ENCODE results near the gene ELMO1.

Gene ELMO1

GRCh38 chr7:37399876-37400421, 48.7 kb downstream of the ELMO1 start:
- no peak for DNase-seq

DNA sequence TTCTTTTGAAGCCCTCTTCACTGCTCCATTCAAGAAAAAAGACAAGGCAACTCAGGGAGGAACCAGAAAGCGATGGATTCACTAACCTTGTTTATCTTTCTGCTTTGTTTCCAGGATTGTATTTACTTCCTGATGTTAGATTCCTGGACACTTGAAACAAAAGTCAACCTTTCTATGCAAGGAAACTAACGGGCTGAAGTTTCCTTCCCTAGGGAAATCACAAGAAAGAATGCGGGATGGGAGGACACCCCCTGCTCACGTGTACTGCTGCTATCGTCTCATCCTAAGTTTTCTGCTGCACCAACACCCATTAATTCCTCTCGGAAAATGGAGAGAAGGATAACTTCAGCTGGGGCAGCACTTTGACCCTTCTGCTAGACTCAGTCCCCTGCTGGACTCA, 50.3 kb downstream of the ELMO1 start:
- DNase-seq, result no peak

DNA sequence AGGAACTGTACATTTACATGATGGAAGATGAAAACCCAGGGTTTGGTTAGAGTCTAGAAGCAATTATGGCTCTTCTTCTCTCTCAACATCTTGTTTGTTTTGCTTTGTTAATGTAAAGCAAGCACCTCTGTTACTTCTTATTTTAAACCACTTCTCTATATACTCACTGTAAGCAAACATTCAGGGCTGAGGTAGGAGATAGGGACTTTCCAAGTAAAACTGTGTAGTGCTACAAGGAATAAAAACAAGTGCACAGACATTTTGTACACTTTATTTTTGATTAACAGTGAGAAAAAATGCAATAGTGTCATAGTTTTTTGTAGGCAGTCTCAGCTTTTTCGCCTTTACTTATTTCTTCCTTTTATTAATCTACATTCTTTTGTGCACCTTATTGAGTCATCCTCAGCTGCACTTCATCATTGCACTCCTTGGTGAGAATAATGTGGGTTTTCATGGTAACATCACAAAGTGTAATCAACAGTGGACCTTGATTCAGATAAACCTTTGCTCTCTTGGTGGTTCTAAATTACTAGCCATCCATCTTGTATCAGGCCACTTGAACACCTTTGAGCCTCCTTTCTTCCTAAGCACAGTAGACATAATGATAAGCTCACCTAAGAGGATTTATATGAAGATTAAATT, 52.9 kb downstream of the ELMO1 start:
- DNase-seq, result no peak

DNA sequence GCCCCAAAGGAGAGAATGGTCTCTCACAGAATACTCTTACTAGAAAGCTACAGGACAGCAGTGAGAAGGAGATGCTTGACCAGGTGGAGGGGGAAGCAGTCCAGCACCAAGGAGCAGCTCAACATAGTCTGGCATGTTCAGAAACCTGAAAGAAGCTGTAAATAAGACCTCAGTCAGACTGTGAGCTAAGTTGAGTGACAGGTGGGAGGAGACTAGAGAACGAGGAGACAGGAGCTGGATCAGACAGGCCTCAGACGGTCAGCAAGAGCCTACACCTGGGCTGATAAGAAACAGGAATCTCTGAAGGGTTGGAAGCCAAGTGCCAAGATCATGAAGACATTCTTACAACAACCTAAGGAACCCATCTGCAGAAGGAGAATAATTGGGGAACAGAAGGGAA, 54.5 kb downstream of the ELMO1 start:
- no peak for DNase-seq

DNA sequence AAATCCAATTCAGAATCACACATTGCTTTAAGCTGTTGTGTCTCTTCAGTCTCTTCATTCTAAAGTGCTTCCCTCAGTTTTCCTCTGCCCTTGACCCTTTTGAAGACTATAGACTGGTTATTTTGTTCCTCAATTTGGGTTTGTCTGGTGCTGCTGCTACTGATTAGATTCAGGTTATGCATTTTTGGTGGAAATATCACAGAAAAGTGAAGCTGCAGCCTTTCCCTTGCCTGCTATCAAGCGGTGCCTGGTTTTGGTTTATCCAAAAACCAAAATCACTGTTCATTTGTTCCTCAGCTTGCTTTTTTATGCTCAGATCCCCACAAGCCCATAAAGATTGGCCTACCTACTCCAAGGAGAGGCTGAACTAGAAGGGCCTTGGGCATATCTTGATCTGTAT, 55.2 kb downstream of the ELMO1 start:
- no peak for DNase-seq

DNA sequence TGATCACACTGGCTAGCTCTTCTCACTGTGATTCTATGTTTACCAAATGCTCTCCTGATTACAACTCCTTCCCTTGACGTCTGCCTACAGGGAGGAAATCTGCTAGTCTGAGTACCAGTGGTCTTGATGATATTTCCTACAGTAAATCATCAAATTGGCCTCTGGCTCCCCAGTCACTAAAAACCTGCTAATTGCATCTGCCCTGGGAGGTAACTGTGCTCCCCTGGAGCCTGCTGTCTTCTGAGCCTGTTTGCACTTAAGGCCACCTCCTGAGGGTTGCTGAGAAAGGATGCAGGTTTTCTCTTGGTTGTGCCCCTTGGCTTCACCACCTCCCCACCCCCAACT, 56.0 kb downstream of the ELMO1 start:
- DNase-seq, result no peak

DNA sequence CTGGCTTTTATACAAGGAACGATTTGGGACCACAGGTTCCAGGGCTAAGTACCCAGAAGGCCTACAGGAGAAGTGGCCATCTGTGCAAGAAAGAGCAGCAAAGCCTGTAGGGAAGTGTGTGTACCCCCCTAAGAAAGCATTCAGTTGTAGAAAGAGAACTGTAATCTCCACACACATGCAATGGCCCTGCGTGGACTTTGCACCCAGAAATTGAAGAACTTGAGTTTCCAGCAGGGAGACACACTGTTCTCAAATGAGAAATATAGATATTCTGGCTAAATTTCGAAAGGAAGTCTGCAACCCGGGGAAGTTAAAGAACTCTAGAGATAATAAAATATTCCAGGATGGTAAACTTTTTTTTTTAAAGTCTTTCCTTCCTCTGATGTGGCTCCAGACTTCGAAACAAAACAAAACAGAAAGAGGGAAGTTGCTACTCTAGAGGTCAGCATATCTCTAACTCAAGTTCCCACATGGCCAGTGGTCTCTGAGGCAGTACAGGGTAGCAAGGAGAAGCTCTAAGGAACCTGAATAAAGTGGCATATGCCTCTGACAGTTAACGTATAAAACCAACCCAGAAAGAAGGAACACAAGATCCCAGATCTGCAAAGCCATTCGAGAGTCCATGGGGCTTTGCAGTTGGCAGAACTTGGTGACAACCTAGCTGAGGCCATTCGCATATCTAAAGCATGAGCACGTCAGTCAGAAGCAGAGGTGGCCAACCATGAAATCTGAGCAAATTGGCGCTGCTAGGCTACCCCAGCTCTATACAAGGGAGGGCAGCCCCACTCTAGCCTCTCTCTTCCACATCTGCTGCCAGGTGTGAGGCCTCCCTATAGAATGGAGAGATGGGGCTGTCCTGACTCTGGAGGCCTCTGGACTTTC, 56.6 kb downstream of the ELMO1 start:
- no peak for DNase-seq

DNA sequence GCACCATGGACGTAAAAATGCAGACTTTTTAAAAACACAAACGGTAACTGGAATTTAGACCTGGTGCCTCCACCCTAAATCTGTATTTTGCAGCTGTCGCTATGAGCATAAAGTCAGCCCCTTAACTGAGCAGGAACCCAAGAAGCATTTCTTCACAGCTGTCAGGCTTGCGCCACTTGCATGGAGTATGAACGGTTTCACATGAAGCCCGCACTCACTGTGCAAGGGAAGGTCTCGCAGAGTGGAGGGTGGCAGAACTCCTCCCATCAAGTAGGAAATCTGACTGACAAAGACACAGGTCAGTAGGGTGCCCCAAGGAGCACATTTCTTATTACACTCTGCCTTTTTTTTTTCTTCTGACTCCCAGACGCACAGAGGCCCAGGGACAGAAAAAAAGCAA, 58.5 kb downstream of the ELMO1 start:
- no peak for DNase-seq

GRCh38 chr7:37388811-37389210, 59.9 kb downstream of the ELMO1 start:
- no peak for DNase-seq

DNA sequence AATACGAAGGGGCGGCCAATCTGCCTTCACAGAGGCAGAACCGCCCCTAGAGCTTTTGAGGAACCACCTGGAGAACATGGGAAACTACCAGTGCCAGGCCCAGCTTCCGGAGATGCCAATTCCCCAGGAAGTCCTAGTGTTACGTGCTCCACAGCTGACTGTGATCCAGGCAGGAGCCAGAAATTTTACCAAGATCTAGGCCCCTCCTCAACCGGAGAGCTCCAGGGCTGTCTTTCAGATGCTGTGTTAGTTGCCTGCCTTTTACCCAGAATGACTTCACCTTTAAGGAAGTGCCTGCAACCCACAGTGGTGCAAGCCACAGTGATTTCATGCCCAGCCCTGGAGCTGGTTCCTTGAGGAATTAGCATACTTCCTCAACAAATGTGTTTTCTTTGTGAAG, 62.9 kb downstream of the ELMO1 start:
- DNase-seq, result no peak

GRCh38 chr7:37382546-37383088, 66.0 kb downstream of the ELMO1 start:
- no peak for DNase-seq

GRCh38 chr7:37380831-37381230, 67.8 kb downstream of the ELMO1 start:
- DNase-seq, result no peak

DNA sequence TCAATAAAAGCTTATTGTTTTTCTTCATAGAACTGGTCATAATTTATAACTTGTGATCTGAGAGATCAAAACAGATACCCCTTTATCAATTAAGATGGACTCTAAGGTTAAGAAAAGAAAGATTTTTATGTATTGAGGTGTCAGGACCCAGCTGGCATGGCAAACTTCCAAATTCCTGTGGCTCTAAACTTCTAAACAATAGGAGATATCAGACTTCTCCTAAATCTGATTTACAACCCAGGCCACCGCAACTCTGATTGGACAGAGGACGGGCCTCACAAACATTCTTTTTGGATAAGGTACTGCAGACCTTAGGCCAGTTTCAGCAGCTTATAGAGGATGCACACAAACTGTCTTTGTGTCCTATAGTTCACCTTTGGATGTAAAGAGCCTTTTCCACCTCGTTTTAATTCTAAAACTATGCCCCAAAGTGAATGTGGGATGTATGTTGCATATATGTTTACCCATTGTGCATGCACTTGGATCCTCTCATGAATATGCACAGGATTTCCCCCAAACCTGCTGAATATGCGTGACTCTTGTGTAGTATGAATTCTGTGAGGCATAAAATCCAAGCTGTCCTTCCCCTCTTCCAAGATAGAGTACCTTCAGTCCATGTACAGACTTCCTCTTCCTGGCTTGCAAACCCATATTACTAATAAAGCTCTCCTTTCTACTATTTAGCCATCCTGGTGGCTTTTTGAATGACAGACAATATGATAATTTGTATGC, 69.0 kb downstream of the ELMO1 start:
- DNase-seq, result no peak

DNA sequence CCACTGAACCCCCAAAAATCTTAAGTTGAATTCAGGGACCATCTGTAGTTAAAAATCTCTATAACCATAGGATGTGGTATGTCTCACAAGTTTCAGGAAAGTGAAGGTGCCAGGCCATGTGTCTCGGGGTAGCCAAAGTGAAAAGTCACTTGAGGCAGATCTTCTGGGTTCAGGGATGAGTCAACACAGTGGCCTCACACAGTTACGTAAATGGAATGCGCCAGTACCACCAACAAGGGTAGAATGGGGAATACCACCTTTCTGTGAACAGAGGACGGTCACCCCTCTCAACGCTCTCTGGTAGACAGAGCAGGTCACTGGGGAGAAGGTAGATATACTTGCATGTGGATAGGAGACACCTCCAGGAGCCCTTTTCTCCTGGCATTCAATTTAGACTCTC, 71.4 kb downstream of the ELMO1 start:
- no peak for DNase-seq

DNA sequence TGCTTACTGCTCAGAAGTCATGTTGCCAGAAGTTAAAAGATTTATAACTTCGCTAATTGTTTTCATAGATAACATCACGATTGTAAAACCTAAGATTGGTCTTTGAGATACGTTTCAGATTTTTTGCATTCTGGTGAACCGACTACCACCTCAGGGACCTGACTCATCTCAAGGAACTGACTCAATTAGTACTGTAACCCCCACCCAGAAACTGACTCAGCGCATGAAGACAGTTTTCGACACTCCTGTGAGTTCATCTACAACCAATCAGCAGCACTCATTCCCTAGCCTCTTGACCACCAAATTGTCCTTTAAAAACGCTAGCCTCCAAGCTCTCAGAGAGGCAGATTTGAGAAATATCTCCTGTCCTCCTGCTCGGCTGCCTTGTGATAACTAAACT, 72.3 kb downstream of the ELMO1 start:
- DNase-seq, result no peak

DNA sequence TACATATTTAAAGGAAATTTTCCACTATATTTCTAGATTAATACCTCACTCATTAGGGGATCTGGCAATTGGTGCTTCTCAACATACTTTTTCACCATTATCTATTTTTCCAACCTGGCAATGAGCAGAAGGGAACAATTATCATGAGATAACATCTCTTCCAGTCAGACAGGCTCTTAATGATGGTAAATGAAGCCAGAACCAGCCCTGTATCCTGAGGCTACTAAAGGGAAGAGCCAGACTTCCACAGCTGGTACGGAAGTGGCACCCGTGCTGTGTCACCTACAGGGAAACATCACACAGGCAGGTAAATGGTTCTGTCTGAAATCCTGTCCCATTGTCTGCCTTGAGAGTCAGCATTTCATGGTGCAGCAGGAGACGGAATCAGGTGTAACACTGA, 75.9 kb downstream of the ELMO1 start:
- no peak for DNase-seq

- no peak for DNase-seq
These were observed 76.9 kb downstream of the ELMO1 start for GRCh38 chr7:37371755-37372154.

DNA sequence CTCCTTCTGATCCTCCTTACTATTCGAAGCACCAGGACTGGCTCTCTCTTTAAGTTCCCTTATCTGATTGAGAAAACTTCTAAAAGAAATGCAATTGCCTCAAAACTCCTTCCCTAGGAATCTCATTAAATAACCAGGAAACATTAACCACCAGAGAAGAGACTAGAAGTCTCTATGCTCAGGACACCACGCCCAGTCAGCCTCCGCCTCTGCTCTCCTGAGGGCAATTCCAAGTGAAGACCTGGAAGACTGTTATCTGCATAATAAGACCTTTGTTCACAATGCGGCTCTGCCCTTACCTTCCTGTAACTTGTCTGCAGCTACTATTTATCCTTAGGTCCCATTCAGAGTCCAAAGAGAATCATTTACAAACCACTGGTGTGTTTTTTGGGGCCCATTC, 78.8 kb downstream of the ELMO1 start:
- no peak for DNase-seq

GRCh38 chr7:37368540-37368939, 80.1 kb downstream of the ELMO1 start:
- no peak for DNase-seq

GRCh38 chr7:37367010-37367409, 81.7 kb downstream of the ELMO1 start:
- DNase-seq, result no peak

- no peak for DNase-seq
These were observed 82.2 kb downstream of the ELMO1 start for GRCh38 chr7:37366445-37366844.

DNA sequence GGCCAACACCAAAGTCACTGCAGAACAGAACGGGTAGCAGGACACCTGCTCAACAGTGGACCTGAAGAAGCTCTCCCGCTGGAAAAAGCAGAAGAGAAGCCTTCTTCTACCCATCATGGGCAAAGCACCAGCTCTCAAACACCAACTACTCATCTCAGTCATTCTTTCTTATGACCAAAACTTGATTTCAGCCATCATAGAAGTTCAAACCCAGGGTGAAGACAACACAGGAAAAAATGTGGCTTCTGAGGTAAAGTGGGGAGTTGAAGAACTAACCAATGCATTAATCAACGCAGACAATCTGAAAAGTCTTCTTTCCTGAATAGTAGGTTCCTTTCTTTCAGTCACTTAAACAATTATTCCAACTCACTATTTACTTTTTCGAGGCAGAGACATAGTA, 83.3 kb downstream of the ELMO1 start:
- DNase-seq, result no peak

- no peak for DNase-seq
These were observed 83.8 kb downstream of the ELMO1 start for GRCh38 chr7:37364856-37365255.

All from CD4-positive, alpha-beta T cell treated with Interleukin-17A for 4 hours (primary cell).